Inflammatory macrophage (primary cell): ENCODE measurements around the gene NPC1L1.

Experiments
- DNase-seq, 2 donors: peaks; one replicate each; pipeline ENCODE4 v3.0.0-alpha.2; 2020 to 2022

The NPC1L1 gene

GRCh38 chr7:44537442-44537841 lies 3.7 kb downstream of the NPC1L1 start:
- no peak for DNase-seq

- no peak for DNase-seq
These were observed 5.0 kb downstream of the NPC1L1 start for GRCh38 chr7:44536090-44536489.

- no peak for DNase-seq
These were observed 5.6 kb downstream of the NPC1L1 start for GRCh38 chr7:44535348-44536064.

DNA sequence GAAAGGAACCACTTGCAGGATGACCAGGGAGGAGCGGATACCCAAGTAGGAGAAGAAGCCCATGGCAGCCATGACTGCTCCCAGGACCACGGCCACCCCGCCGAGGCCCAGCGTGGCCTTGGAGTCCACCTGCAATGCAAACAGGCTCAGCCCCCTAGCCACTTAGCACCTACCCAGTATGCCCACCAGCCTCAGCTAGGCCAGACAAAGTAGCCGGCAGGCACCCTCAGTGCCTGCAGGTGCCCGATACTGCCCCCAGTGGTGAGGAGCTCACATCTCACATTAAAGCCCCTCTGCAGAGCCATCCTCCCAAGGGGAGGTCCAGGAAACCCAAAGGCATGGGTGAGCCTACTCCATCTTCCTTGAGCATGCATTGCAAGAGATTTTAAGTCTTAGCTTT lies 6.6 kb downstream of the NPC1L1 start:
- peak; percentile 42 to 54 for DNase-seq

DNA sequence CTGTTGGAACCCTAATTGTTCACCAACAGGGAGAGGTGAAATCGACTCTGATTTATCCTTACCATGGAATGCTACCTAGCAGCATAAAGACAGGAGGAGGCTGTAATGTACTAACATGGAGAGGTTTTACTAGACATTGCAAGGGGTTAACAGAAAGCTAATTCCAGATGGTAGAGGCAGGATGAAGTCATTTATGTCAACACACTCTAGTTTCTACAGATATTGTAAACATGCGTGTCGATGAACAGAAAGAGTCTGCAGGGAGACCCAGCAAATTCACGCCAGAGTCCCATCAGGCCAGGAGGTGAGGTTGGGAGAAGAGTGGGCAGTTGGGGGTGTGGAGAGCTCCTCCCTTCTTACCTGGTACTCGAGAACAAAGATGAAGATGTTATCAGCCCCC lies 7.0 kb downstream of the NPC1L1 start:
- DNase-seq, result no peak

GRCh38 chr7:44533301-44534055 lies 7.7 kb downstream of the NPC1L1 start:
- no peak for DNase-seq

GRCh38 chr7:44531421-44532380 lies 9.4 kb downstream of the NPC1L1 start:
- DNase-seq, result no peak

GRCh38 chr7:44530990-44531389 lies 10.1 kb downstream of the NPC1L1 start:
- DNase-seq, result no peak

- no peak for DNase-seq
These were observed 16.2 kb downstream of the NPC1L1 start for GRCh38 chr7:44524811-44525388.

DNA sequence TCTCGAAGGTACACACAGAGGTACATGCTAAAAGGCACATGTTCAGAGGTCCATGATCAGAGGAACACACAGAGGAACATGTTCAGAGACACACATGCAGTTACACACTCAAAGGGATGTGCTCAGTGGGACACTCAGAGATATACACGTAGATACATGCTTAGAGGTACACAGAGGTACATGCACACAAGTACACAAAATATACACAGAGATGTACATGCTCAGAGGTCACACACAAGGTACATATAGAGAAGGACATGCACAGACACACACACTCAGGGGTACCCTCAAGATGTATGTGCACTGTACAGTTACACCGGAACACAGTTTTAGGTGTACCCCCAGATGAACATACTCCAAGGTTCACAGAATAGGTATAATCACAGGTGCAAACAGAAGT lies 18.8 kb downstream of the NPC1L1 start:
- no peak for DNase-seq

- DNase-seq, result no peak
These were observed 19.6 kb downstream of the NPC1L1 start for GRCh38 chr7:44521347-44522095.

DNA sequence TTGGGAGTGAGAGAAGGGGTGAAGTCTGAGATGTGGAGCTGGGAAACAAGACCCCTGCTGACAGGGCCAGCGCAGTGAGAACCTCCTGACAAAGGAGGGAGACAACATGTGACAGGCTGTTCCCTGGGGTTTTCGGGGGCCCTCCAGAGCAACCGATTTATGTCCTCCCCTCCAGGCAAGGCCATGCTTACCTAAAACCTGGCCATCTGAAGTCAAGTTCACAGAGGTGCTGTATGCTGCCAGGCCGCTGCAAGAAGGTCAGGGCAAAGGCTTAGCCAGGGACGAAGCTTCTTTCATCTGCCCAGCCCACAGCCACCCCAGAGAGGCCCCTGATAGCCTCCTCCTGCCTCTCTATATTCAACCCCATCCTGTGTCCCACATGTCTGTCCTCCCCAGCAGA lies 20.6 kb downstream of the NPC1L1 start:
- DNase-seq, result no peak

GRCh38 chr7:44519546-44519945 lies 21.6 kb downstream of the NPC1L1 start:
- no peak for DNase-seq

GRCh38 chr7:44518761-44519160 lies 22.4 kb downstream of the NPC1L1 start:
- no peak for DNase-seq

DNA sequence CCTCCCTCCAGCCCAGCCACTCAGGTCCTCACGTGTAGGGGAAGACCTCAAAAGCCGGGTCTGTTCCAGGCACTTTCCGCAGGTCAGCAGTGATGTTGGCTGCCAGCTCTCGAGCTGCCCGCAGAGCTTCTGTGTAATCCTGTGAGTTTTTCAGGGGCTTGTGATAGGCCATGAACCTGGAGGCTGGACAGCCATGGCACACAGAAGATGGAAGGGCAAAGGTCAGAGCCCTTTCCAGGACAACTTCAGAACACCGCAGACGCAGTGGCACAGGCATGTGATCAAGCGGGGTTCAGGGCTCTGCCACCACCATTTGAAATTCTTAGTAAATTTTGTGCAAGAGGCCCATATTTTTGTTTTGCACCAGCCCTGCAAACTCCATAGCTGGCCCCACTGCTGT lies 24.0 kb downstream of the NPC1L1 start:
- DNase-seq, result no peak

DNA sequence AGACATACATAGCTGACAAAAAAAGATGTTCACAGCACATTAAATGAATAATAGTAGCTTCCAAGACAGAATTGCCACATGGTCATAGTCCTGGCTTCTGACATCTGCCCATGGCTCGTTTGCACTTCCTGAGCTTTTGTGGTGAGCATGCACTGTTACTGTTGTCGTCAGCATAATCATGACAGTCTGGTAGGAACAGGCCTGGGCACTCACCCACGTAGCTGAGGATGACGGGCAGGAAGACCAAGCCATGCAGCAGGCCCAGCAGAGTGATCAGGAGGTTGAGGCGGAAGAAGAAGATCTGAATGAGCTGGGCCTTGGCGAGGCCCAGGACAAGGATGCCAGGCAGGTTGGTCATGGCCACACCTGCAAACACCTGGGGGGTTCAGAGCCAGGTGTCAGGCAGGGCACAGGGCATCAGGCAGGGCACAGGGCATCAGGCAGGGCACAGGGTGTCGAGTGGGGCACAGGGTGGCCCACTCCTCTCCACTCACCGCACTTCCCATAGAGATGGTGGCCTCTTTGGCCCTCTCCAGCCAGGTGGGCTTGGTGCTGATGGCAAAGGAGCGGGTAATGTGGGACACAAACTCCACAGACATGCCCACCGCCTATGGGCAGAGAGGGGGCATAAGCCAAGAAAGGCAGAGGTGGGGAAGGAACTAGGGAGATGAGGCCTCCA lies 25.4 kb downstream of the NPC1L1 start:
- no peak for DNase-seq

DNA sequence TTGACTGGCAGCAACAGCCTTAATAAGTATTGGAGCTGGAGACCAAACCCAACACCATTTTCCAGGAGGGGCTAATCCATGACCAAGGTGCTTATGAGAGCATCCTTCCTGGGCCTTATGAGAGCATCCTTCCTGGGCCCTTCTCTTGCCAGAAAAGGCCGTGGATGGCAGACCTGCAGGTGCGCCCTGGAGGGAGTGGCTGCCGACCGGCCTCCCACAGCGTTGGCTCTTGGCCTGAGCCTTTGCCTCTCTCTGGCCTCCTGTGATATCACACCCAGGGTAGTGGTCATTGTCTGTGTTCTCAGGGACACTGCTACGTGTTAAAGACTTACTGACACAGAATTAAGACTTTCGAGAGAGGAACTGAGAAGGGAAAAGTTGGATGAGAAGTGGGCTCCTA lies 28.4 kb downstream of the NPC1L1 start:
- DNase-seq, result no peak

- DNase-seq, result no peak
These were observed 29.2 kb downstream of the NPC1L1 start for GRCh38 chr7:44511863-44512468.

DNA sequence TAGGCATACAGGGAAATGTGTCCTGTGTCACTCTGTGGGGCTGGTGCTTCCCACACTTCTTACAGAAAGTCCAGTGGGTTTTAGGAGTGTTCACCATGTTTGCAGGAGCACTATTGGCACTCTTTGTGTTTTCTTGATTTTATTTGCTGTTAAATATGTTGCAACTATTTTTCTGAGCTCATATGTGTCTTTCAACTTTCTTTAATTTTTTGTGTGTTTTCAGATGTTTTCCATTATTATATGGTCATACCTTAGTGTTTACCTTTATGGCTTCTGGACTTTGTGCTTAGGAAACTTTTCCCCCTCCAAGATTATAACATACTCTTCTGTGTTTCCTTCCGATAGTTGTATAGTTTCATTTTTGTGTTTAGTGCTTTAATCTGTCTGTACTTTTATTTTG lies 29.9 kb downstream of the NPC1L1 start:
- no peak for DNase-seq

GRCh38 chr7:44508328-44509030 lies 32.7 kb downstream of the NPC1L1 start:
- peak; percentile 42 to 51 for DNase-seq
